ENCODE results near the gene JAG2.

- TF ChIP-seq CTCF (IDR thresholded peaks at IDR 0.05) = no peak
- TF ChIP-seq POLR2A (IDR thresholded peaks at IDR 0.05) = no peak
Measured at GRCh38 chr14:105091054-105091516, 77.5 kb downstream of the JAG2 start.
